CD14-positive monocyte (primary cell): Measurements from ENCODE around the gene HORMAD2. TPM values are rescaled to one million over a fixed set of nuclear protein-coding genes. Genes with fewer than 3 reads are reported as not detected.

ENCODE experiments used
- DNase-seq, 3 donors: peaks; one replicate each; pipeline ENCODE4 v3.0.0-alpha.2; 2011 to 2022
- H2AFZ ChIP-seq: 2 replicates; pipeline ENCODE4 v1.6.0; 2012; ENCODE audit warnings: mild to moderate bottlenecking, low read depth, low read length, inconsistent platforms; ENCODE audit not compliant: insufficient read depth, poor library complexity, severe bottlenecking
- H3K27ac ChIP-seq, 2 donors: 1 replicate in 1 of 2; 2 replicates in 1 of 2; pipeline ENCODE4 v1.5.1; 2012 to 2013; ENCODE audit warnings: low read length in 2 of 2, control low read depth in 1 of 2, inconsistent platforms in 1 of 2, low read depth in 1 of 2, mild to moderate bottlenecking in 1 of 2
- H3K27me3 ChIP-seq, 2 donors: one replicate each; pipeline versions ENCODE4 v1.6.0 to v1.6.1; 2011 to 2013; ENCODE audit warnings: low read length in 2 of 2; ENCODE audit not compliant: control insufficient read depth in 2 of 2, insufficient read depth in 2 of 2
- H3K36me3 ChIP-seq, 2 donors: replicated peaks in 1 of 2; 1 replicate in 1 of 2; 2 replicates in 1 of 2; pipeline versions ENCODE4 v1.5.1 to v1.6.1; 2012 to 2013; ENCODE audit warnings: low read length in 2 of 2, control low read depth in 1 of 2, inconsistent platforms in 1 of 2, mild to moderate bottlenecking in 1 of 2; ENCODE audit not compliant: insufficient read depth in 2 of 2, control insufficient read depth in 1 of 2
- H3K4me1 ChIP-seq, 2 donors: 1 replicate in 1 of 2; 2 replicates in 1 of 2; pipeline versions ENCODE4 v1.5.1 to v1.6.1; 2012 to 2013; ENCODE audit warnings: low read length in 2 of 2, control low read depth in 1 of 2, inconsistent platforms in 1 of 2, mild to moderate bottlenecking in 1 of 2, moderate library complexity in 1 of 2; ENCODE audit not compliant: insufficient read depth in 2 of 2, control insufficient read depth in 1 of 2
- H3K4me2 ChIP-seq: replicated peaks from 2 replicates; pipeline ENCODE3; 2012; ENCODE audit warnings: low read length, moderate library complexity, mild to moderate bottlenecking; ENCODE audit not compliant: poor library complexity, severe bottlenecking; ENCODE audit errors: extremely low read depth
- H3K4me3 ChIP-seq, 3 experiments: fragments of 200-600 bp in 1 of 3; sonication (generic) in 1 of 3; replicated peaks in 1 of 3; 1 replicate in 2 of 3; 2 replicates in 1 of 3; pipeline ENCODE4 v1.5.1; 2011 to 2013; ENCODE audit warnings: low read length in 3 of 3, mild to moderate bottlenecking in 3 of 3, control low read depth in 2 of 3, low read depth in 2 of 3, inconsistent platforms in 1 of 3, moderate library complexity in 1 of 3
- H3K79me2 ChIP-seq: 2 replicates; pipeline ENCODE4 v1.6.0; 2012; ENCODE audit warnings: mild to moderate bottlenecking, control low read depth, inconsistent platforms, low read length, moderate library complexity; ENCODE audit not compliant: insufficient read depth
- H3K9ac ChIP-seq: 2 replicates; pipeline ENCODE4 v1.6.0; 2017; ENCODE audit warnings: low read length, mild to moderate bottlenecking; ENCODE audit not compliant: insufficient read depth, poor library complexity, severe bottlenecking
- H3K9me3 ChIP-seq, 2 donors: replicated peaks in 1 of 2; 1 replicate in 1 of 2; 2 replicates in 1 of 2; pipeline versions ENCODE4 v1.5.1 to v1.6.1; 2012 to 2013; ENCODE audit warnings: low read length in 2 of 2, control low read depth in 1 of 2; ENCODE audit not compliant: control insufficient read depth in 1 of 2, insufficient read depth in 1 of 2
- H4K20me1 ChIP-seq: 2 replicates; pipeline ENCODE4 v1.6.0; 2012; ENCODE audit warnings: mild to moderate bottlenecking, low read length, control low read depth, moderate library complexity; ENCODE audit not compliant: insufficient read depth
- H3K27ac Mint-ChIP-seq, 7 donors: one replicate each; pipeline ENCODE4 v1.8.0; 2020; ENCODE audit warnings: mild to moderate bottlenecking in 7 of 7, mixed read lengths in 7 of 7, moderate library complexity in 6 of 7, inconsistent platforms in 2 of 7
- H3K27me3 Mint-ChIP-seq, 3 donors: one replicate each; pipeline ENCODE4 v1.8.0; 2021 to 2022; ENCODE audit warnings: low read depth in 3 of 3, mild to moderate bottlenecking in 3 of 3, mixed read lengths in 3 of 3, moderate library complexity in 3 of 3, inconsistent platforms in 1 of 3
- H3K36me3 Mint-ChIP-seq, 2 donors: one replicate each; pipeline ENCODE4 v1.8.0; 2020; ENCODE audit warnings: mixed read lengths in 2 of 2, inconsistent platforms in 1 of 2, mild to moderate bottlenecking in 1 of 2
- H3K4me1 Mint-ChIP-seq: one replicate; pipeline ENCODE4 v1.8.0; 2020; ENCODE audit warnings: mild to moderate bottlenecking, mixed read lengths
- H3K4me3 Mint-ChIP-seq, 2 donors: one replicate each; pipeline ENCODE4 v1.8.0; 2020; ENCODE audit warnings: mild to moderate bottlenecking in 2 of 2, mixed read lengths in 2 of 2, moderate library complexity in 1 of 2
- H3K9me3 Mint-ChIP-seq, 7 donors: one replicate each; pipeline ENCODE4 v1.8.0; 2020 to 2022; ENCODE audit warnings: mixed read lengths in 7 of 7, mild to moderate bottlenecking in 6 of 7, moderate library complexity in 6 of 7, inconsistent platforms in 2 of 7
- CTCF ChIP-seq: fragments of 200-600 bp; IDR thresholded peaks from one replicate; pipeline ENCODE4 v1.8.0; 2022; ENCODE audit warnings: antibody characterized with exemption, mild to moderate bottlenecking
- WGBS: methylation state at CpG from one replicate; pipeline ENCODE4 v1.1.5; 2013; ENCODE audit warnings: missing lambda C conversion rate; ENCODE audit not compliant: insufficient coverage; 5-methylcytosine and 5-hydroxymethylcytosine counted together
- intact Hi-C, 2 donors: fragments of 100-400 bp; cut with micrococcal nuclease; formaldehyde crosslinking; loops; one replicate each; pipeline versions ENCODE4 v1.15.0 to v1.15.1; 2023
- polyA plus RNA-seq, 3 donors: library from polyadenylated mRNA; depleted of rRNA in 1 of 3; unstranded in 2 of 3; stranded (reverse) in 1 of 3; fragments of 300-500 nt in 2 of 3; fragments of >200 nt in 1 of 3; fragmentation: Illumina TruSeq in 2 of 3; gene quantifications; 1 replicate in 2 of 3; 2 replicates in 1 of 3; pipeline ENCODE4 v1.2.3, GENCODE V29; 2012 to 2021

HORMAD2 gene
- polyA plus RNA-seq, 3 donors, result not detected

DNA sequence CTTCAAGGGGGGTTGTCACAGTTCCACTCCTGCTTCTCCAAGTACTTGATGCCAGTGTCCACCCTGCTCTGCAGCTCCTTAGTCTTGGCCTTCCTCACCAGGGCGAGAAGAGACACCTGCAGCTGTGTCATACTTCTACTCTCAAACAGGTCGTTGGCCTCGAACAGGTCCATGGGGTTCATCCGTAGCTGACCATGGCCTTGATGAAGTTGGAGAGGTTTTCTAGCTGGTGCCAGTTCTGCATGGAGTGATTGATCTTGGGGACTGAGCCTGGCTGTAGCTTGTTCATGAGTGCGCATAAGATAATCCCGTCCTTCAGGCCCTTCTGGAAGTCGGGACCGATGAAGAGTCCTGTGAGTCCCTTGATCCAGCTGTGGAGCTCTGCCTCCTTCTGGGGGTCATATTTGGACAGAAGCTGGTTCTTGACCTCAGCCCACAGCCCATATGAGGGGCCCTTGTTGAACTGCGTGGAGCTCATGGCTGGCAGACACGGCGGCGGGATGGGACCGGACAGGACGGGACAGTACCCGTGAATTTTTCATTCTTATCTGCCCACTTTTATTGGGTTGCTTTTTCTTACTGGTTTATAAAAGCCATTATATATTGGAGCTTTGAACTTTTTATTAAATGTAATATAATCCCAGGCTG lies 33.4 kb upstream of the HORMAD2 start:
- Mint-ChIP-seq H3K27ac (peak overlapping the region in 2 of 7 donors; percentile 18 to 47), H3K4me3 (peak overlapping the region in 1 of 2 donors; percentile 46), H3K27me3 (peaks cover 0 to 5% (median 4%) of the 10 kb centered on the region in 3 donors), H3K9me3 (peaks cover 0 to 2% (median 0%) of the 10 kb centered on the region in 7 donors), H3K4me1 (peaks cover 11% of the 10 kb centered on the region), H3K36me3 (no peaks in the 10 kb centered on the region)
- no peak overlapping the region for H3K4me3 ChIP-seq
- H3K4me1 ChIP-seq, result peaks cover 4 to 11% of the 10 kb centered on the region in 2 donors
- intact Hi-C loops, result no loop called here
- no peaks in the 10 kb centered on the region for H3K27me3 ChIP-seq
- no peaks in the 10 kb centered on the region for H3K36me3 ChIP-seq
- 99% methylated on average over 12 of the region's 15 CpGs for WGBS
- no peaks in the 10 kb centered on the region for H3K9me3 ChIP-seq
- no peak overlapping the region for H3K27ac ChIP-seq
- TF ChIP-seq CTCF, result no peak
- no peak overlapping the region for H3K9ac ChIP-seq
- no peaks in the 10 kb centered on the region for H3K79me2 ChIP-seq
- H3K4me2 ChIP-seq, result peak overlapping the region; percentile 41
- no peak overlapping the region for H2AFZ ChIP-seq
- no peak for DNase-seq
- no peaks in the 10 kb centered on the region for H4K20me1 ChIP-seq

DNA sequence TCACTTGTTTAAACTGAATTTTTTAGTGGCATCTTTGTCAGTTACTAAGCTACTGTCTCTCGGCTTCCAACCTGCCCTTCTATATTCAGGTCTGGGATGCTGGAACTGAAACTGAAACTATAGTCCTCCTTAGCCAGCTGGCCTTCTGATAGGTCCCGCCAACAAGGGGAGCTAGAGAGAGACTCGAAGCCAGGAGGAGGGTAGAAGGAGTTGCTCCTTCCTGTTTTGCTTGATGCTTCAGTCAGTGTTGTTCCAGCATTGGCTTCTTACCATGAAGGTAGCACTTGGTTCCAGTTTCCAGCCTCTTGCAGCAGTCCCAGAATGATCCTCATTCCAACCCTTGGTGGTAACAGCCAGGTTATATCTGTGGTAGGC lies 32.9 kb upstream of the HORMAD2 start:
- Mint-ChIP-seq H3K27ac (peak overlapping the region in 1 of 7 donors; percentile 33), H3K4me1 (peaks cover 11% of the 10 kb centered on the region), H3K36me3 (no peaks in the 10 kb centered on the region), H3K9me3 (peaks cover 0 to 2% (median 0%) of the 10 kb centered on the region in 7 donors), H3K27me3 (peaks cover 0 to 3% (median 3%) of the 10 kb centered on the region in 3 donors), H3K4me3 (peak overlapping the region in 1 of 2 donors; percentile 46)
- intact Hi-C loops, result no loop called here
- whole genome bisulfite sequencing, result 17% methylated on average over 3 of the region's 3 CpGs
- Histone ChIP-seq H3K27me3 (no peaks in the 10 kb centered on the region), H3K36me3 (no peaks in the 10 kb centered on the region), H3K27ac (no peak overlapping the region), H3K9ac (no peak overlapping the region), H3K4me3 (no peak overlapping the region), H3K4me2 (peak overlapping the region; percentile 41), H2AFZ (peak overlapping the region; percentile 68), H4K20me1 (no peaks in the 10 kb centered on the region), H3K4me1 (peaks cover 4 to 11% of the 10 kb centered on the region in 2 donors), H3K79me2 (no peaks in the 10 kb centered on the region), H3K9me3 (no peaks in the 10 kb centered on the region)
- TF ChIP-seq CTCF, result peak; percentile 16
- peak; percentile 43 to 50 (median 46) for DNase-seq
